C4-2B (cell line): ENCODE measurements around the gene DPP7.
"Not testable (repeated sequence)": the region's sequence is repeated elsewhere in the genome, so short reads cannot be mapped to it uniquely, and the experiment has no call there.

Source experiments
- H3K27ac ChIP-seq: fragments of 450-650 bp; 2 replicates; pipeline ENCODE4 v1.5.1; 2017
- CTCF ChIP-seq: fragments of 450-650 bp; conservative IDR thresholded peaks from 2 replicates; pipeline ENCODE4 v1.5.1; 2017; ENCODE audit warnings: mild to moderate bottlenecking
- ZFX ChIP-seq: fragments of 450-650 bp; IDR thresholded peaks from 2 replicates; pipeline ENCODE4 v1.6.1; 2017

DPP7 gene

GRCh38 chr9:137139468-137140150 is 25.1 kb upstream of the DPP7 start:
- TF ChIP-seq CTCF (no peak), ZFX (no peak)

GRCh38 chr9:137138722-137139467 is 24.4 kb upstream of the DPP7 start, which contains the start of gene GRIN1:
Gene GRIN1, plus strand, starts transcription at chr9:137139154. Its CDS starts 333 bp downstream, at chr9:137139487.
- TF ChIP-seq ZFX (no peak), CTCF (no peak)
- H3K27ac ChIP-seq: no peak within 1 kb of the TSS

More at GRCh38 chr9:137139468-137140150, 25.1 kb upstream of the DPP7 start:
- H3K27ac ChIP-seq: no peak overlapping the region

DNA sequence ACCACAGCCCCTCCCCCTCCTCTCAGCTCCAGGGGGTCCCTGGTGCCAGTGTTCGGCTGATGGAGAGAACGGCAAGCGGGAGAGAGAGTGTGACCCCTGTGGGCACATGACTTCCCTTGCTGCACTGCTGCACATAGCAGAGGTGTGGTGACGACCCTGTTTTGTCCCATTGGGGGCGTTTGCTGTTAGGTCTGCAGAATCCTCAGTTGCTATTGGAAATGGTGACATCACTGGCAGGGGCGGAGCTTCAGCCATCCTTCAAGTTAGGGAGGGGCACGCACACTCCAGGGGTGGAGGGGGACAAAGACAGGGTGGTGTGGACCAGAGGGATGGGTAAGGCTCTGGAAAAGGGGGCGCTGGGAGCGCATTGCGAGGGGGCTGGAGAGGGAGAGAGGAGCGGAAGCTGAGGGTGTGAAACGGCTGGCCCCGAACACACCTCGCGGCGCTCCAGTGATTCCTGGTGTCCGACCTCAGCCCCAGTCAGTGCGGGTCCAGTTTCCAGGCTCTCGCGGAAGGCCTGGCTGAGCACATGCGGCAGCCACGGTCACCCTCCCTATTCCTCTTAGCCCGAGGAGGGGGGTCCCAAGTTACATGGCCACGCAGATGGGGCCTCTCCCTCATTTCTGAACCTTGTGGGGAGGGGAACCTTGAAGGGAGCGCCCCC is 23.7 kb upstream of the DPP7 start:
- TF ChIP-seq ZFX: no peak
- no peak for TF ChIP-seq CTCF
- no peak overlapping the region for H3K27ac ChIP-seq

DNA sequence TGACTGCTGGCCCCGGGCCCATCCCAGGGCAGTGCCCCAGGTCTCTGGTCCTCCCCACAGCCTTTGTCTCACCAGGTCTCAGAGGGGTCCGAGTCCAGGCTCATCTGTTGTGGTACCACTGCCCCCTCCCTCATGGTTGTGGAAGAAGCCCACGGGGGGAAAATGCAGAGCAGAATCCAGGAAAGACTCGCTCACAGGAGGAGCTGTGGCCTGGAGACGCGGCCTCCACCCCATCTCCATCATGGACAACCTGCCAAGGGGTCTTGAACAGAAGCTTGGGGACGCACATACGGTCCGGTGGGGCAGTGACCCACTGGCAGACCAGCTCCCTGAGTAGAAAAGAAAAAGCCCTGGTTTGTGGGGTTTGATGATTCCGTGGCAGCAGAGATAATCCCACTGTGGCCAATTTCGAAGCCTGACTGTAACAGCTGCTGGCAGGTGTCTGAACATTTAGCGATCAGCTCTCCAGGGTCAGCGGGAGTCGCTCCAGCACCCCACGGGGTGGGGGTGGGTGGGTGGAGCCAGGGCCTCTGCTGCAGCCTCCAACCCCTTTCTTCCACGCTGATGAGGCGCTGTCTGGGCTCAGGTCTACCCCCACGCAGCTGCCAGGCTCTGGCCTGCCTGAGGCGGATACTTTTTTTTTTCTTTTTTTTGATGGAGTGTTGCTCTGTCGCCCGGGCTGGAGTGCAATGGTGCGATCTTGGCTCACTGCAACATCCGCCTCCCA is 22.5 kb upstream of the DPP7 start:
- H3K27ac ChIP-seq: no peak overlapping the region
- no peak for TF ChIP-seq CTCF
- TF ChIP-seq ZFX: no peak

GRCh38 chr9:137136261-137136880 is 21.8 kb upstream of the DPP7 start:
- TF ChIP-seq CTCF: no peak
- no peak for TF ChIP-seq ZFX
- no peak overlapping the region for H3K27ac ChIP-seq

- not testable (repeated sequence) for H3K27ac ChIP-seq
Measured at GRCh38 chr9:137135154-137135553, 20.6 kb upstream of the DPP7 start.

GRCh38 chr9:137134191-137134590 is 19.7 kb upstream of the DPP7 start:
- TF ChIP-seq ZFX: no peak
- TF ChIP-seq CTCF: no peak
- H3K27ac ChIP-seq: no peak overlapping the region
